Mononuclear cell (primary cell): ENCODE measurements around the gene FAM13A. TPM values are rescaled to one million over a fixed set of nuclear protein-coding genes. Genes with fewer than 3 reads are reported as not detected.

Experiments used
- H3K27me3 ChIP-seq: 2 replicates; pipeline ENCODE4 v1.6.0; 2011; ENCODE audit warnings: low read length, control low read depth; ENCODE audit not compliant: insufficient read depth
- H3K4me1 ChIP-seq: 2 replicates; pipeline ENCODE4 v1.5.1; 2011; ENCODE audit warnings: mild to moderate bottlenecking, low read length, control low read depth; ENCODE audit not compliant: insufficient read depth
- H3K4me3 ChIP-seq: 2 replicates; pipeline ENCODE4 v1.5.1; 2011; ENCODE audit warnings: mild to moderate bottlenecking, low read length, moderate library complexity
- H3K9me3 ChIP-seq: 2 replicates; pipeline ENCODE4 v1.5.1; 2011; ENCODE audit warnings: low read depth, mild to moderate bottlenecking, control low read depth, low read length
- total RNA-seq: library from RNA; depleted of rRNA; stranded (reverse); fragments of >200 nt; gene quantifications from one replicate; pipeline ENCODE4 v1.2.3, GENCODE V29; 2012

The FAM13A gene
- total RNA-seq, 1 donor, result 7.9 TPM

- H3K9me3 ChIP-seq, result no peaks in the 10 kb centered on the region
- H3K4me1 ChIP-seq, result peaks cover 16% of the 10 kb centered on the region
- no peak overlapping the region for H3K4me3 ChIP-seq
- H3K27me3 ChIP-seq, result no peaks in the 10 kb centered on the region
Measured at GRCh38 chr4:88738180-88738579, 318.8 kb downstream of the FAM13A start.

GRCh38 chr4:88737307-88737941, 319.6 kb downstream of the FAM13A start:
- Histone ChIP-seq H3K27me3 (no peaks in the 10 kb centered on the region), H3K9me3 (no peaks in the 10 kb centered on the region), H3K4me1 (peaks cover 16% of the 10 kb centered on the region), H3K4me3 (no peak overlapping the region)

- H3K9me3 ChIP-seq, result no peaks in the 10 kb centered on the region
- H3K4me3 ChIP-seq, result no peak overlapping the region
- peaks cover 16% of the 10 kb centered on the region for H3K4me1 ChIP-seq
- no peaks in the 10 kb centered on the region for H3K27me3 ChIP-seq
Measured at GRCh38 chr4:88736264-88736663, 320.7 kb downstream of the FAM13A start.

GRCh38 chr4:88735564-88735963, 321.4 kb downstream of the FAM13A start:
- Histone ChIP-seq H3K4me3 (no peak overlapping the region), H3K4me1 (peaks cover 16% of the 10 kb centered on the region), H3K27me3 (no peaks in the 10 kb centered on the region), H3K9me3 (no peaks in the 10 kb centered on the region)

DNA sequence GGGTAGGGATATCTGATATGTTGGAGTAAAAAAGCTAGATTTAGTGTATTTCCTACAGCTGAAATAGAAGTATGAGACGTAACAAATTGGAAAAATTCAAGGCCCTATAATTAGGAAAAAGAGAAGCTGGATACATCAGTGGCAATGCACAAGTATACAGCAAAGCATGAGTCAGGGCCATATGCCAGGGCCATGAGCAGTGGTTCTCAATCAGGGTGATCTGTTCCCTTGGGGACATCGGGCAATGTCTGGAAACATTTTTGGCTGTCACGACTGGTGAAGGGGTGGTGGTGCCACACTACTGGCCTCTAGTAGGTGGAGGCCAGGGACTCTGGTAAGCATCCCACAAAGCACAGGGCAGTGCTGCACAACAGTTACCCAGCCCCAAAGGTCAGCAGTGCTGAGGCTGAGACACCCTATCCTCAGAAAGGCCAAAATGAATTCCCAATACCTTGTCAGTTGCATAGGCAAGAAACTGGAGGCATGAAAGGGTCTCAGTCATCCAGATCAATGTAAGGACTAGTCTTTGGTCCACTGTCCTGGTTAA, 322.5 kb downstream of the FAM13A start:
- peaks cover 16% of the 10 kb centered on the region for H3K4me1 ChIP-seq
- H3K4me3 ChIP-seq, result no peak overlapping the region
- no peaks in the 10 kb centered on the region for H3K9me3 ChIP-seq
- H3K27me3 ChIP-seq, result no peaks in the 10 kb centered on the region

DNA sequence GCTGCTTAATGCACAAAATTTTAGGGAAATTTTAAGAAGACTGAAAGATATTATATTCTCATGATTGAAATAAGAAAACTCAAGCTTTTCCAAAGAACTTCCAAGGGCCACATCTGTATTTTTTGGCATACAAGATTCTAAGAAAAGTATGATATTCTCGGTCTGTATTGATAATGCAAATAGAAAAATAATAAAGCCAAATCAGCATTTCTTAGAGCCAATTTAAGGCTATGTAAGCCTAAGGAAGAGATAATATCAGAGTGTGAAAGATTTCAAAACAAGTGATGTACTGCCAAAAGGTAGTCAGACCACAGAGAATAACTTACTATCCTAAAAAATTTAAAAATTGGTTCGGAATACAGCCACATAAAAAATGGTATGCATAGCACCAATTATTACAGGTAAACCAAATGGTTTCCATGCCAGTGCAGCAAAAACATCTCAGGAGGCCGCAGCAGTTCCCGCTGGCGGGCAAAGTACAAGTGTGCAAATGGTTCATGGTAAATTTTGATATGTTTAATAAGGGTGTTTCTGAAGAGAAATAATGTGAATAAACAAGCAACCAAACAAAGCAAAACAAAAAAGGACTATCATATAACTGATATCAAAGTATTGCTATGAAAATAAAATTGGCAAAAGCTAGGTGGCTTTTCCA, 324.1 kb downstream of the FAM13A start:
- Histone ChIP-seq H3K9me3 (no peaks in the 10 kb centered on the region), H3K4me1 (peaks cover 8% of the 10 kb centered on the region), H3K4me3 (no peak overlapping the region), H3K27me3 (no peaks in the 10 kb centered on the region)

GRCh38 chr4:88731381-88731780, 325.6 kb downstream of the FAM13A start:
- Histone ChIP-seq H3K9me3 (no peaks in the 10 kb centered on the region), H3K4me1 (no peaks in the 10 kb centered on the region), H3K27me3 (no peaks in the 10 kb centered on the region), H3K4me3 (no peak overlapping the region)

GRCh38 chr4:88730811-88731210, 326.2 kb downstream of the FAM13A start:
- Histone ChIP-seq H3K4me3 (no peak overlapping the region), H3K4me1 (no peaks in the 10 kb centered on the region), H3K9me3 (no peaks in the 10 kb centered on the region), H3K27me3 (no peaks in the 10 kb centered on the region)

GRCh38 chr4:88729146-88729760, 327.7 kb downstream of the FAM13A start:
- Histone ChIP-seq H3K27me3 (no peaks in the 10 kb centered on the region), H3K4me1 (no peaks in the 10 kb centered on the region), H3K9me3 (no peaks in the 10 kb centered on the region), H3K4me3 (no peak overlapping the region)

GRCh38 chr4:88728146-88728545, 328.8 kb downstream of the FAM13A start:
- Histone ChIP-seq H3K4me3 (no peak overlapping the region), H3K4me1 (no peaks in the 10 kb centered on the region), H3K9me3 (no peaks in the 10 kb centered on the region), H3K27me3 (no peaks in the 10 kb centered on the region)

- no peaks in the 10 kb centered on the region for H3K27me3 ChIP-seq
- H3K4me3 ChIP-seq, result no peak overlapping the region
- no peaks in the 10 kb centered on the region for H3K9me3 ChIP-seq
- H3K4me1 ChIP-seq, result no peaks in the 10 kb centered on the region
Measured at GRCh38 chr4:88725986-88726385, 331.0 kb downstream of the FAM13A start.

DNA sequence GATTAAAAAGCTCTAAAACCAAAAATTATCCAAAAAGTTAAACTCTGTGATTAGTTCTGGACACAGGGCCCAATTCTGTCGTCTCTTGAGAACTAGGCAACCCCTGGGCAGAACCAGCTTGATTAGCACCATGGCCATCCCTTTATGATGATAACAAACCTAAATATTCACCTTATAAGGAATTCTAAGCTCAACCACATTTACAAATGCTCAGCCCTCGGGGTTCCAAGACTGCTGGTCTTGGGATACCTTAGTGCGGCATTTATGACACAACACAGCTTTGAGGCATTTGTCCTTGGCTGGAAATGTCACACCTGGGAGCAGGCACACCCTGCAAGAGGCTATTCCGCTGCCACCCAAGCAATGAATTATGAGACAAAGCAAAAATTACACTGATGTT, 331.8 kb downstream of the FAM13A start:
- H3K27me3 ChIP-seq, result no peaks in the 10 kb centered on the region
- no peaks in the 10 kb centered on the region for H3K9me3 ChIP-seq
- H3K4me3 ChIP-seq, result no peak overlapping the region
- no peaks in the 10 kb centered on the region for H3K4me1 ChIP-seq

- H3K4me1 ChIP-seq, result no peaks in the 10 kb centered on the region
- no peaks in the 10 kb centered on the region for H3K9me3 ChIP-seq
- no peaks in the 10 kb centered on the region for H3K27me3 ChIP-seq
- no peak overlapping the region for H3K4me3 ChIP-seq
Measured at GRCh38 chr4:88724406-88724805, 332.6 kb downstream of the FAM13A start.

- Histone ChIP-seq H3K9me3 (no peaks in the 10 kb centered on the region), H3K4me1 (peaks cover 10% of the 10 kb centered on the region), H3K27me3 (no peaks in the 10 kb centered on the region), H3K4me3 (no peak overlapping the region)
Measured at GRCh38 chr4:88722828-88723227, 334.2 kb downstream of the FAM13A start.

- H3K4me1 ChIP-seq, result peaks cover 10% of the 10 kb centered on the region
- H3K9me3 ChIP-seq, result peaks cover 4% of the 10 kb centered on the region
- no peaks in the 10 kb centered on the region for H3K27me3 ChIP-seq
- no peak overlapping the region for H3K4me3 ChIP-seq
Measured at GRCh38 chr4:88722276-88722780, 334.7 kb downstream of the FAM13A start.
